NCI-H2081 (cell line): ENCODE data around the gene AOC1.

Source experiments
- DNase-seq, 2 experiments: peaks; one replicate each; lab custom pipeline; 2025; lab: John Stamatoyannopoulos, UW

AOC1 gene

GRCh38 chr7:150835702-150836280 is 16.5 kb upstream of the AOC1 start:
- no peak for DNase-seq

- DNase-seq = no peak
Measured at GRCh38 chr7:150838965-150839650, 13.2 kb upstream of the AOC1 start.

GRCh38 chr7:150842018-150842417 is 10.3 kb upstream of the AOC1 start:
- DNase-seq = no peak

GRCh38 chr7:150842716-150843115 is 9.6 kb upstream of the AOC1 start:
- DNase-seq = no peak

- DNase-seq = no peak
Measured at GRCh38 chr7:150845421-150845861, 6.9 kb upstream of the AOC1 start.

- DNase-seq = no peak
Measured at GRCh38 chr7:150846291-150847115, 5.8 kb upstream of the AOC1 start.

GRCh38 chr7:150847536-150847935 is 4.8 kb upstream of the AOC1 start:
- DNase-seq = no peak

- DNase-seq = no peak
Measured at GRCh38 chr7:150848111-150848510, 4.2 kb upstream of the AOC1 start.

- DNase-seq = no peak
Measured at GRCh38 chr7:150848561-150849115, 3.7 kb upstream of the AOC1 start.

GRCh38 chr7:150849204-150849775 is 3.0 kb upstream of the AOC1 start:
- DNase-seq = no peak

GRCh38 chr7:150850273-150850672 is 2.0 kb upstream of the AOC1 start:
- DNase-seq = no peak

- DNase-seq = no peak
Measured at GRCh38 chr7:150851492-150852370, 586 bp upstream of the AOC1 start.

GRCh38 chr7:150854066-150855000 is 2.0 kb downstream of the AOC1 start:
- DNase-seq = no peak

GRCh38 chr7:150855046-150855445 is 2.7 kb downstream of the AOC1 start:
- DNase-seq = no peak

GRCh38 chr7:150855476-150856302 is 3.4 kb downstream of the AOC1 start:
- no peak for DNase-seq

- no peak for DNase-seq
Measured at GRCh38 chr7:150856303-150857275, 4.3 kb downstream of the AOC1 start.

- DNase-seq = no peak
Measured at GRCh38 chr7:150857276-150858055, 5.1 kb downstream of the AOC1 start.
